ENCODE data around the gene SNX11. TPM values are rescaled to one million over a fixed set of nuclear protein-coding genes. Genes with fewer than 3 reads are reported as not detected.
A peak's percentile ranks its signal among the peaks of the same experiment; 100 is the strongest.
"Not testable (repeated sequence)": the region's sequence is repeated elsewhere in the genome, so short reads cannot be mapped to it uniquely, and the experiment has no call there.

SNX11 gene
- total RNA-seq = 11.4 TPM
- long read RNA-seq, transcript SNX11-201 (7 exons, 2,315 nt) = major isoform, 12 of 18 reads
- long read RNA-seq, partial matches to known transcripts = 2 of 18 reads
- long read RNA-seq, other reads (novel, unspliced or antisense) = 4 of 18 reads

GRCh38 chr17:48107137-48108055 lies at the start of gene SNX11:
Gene SNX11 (plus strand): TSS chr17:48107766. CDS start chr17:48112044, 4,278 bp downstream.
- intact Hi-C loops (cut with DNase I) = no loop called here

GRCh38 chr17:48058393-48059124 lies 49.0 kb upstream of the SNX11 start:
- intact Hi-C loops (cut with DNase I) = no loop called here
- no peak for DNase-seq (ENCODE audit: low spot score)

More at GRCh38 chr17:48107137-48108055, at the start of gene SNX11:
- peak; percentile 95 for DNase-seq (ENCODE audit: low spot score)

- DNase-seq (ENCODE audit: low spot score) = no peak
- intact Hi-C loops (cut with DNase I) = no loop called here
Observed at GRCh38 chr17:48059125-48059668, 48.4 kb upstream of the SNX11 start.

GRCh38 chr17:48060249-48060648 lies 47.3 kb upstream of the SNX11 start:
- intact Hi-C loops (cut with DNase I) = no loop called here
- DNase-seq (ENCODE audit: low spot score) = no peak

GRCh38 chr17:48062273-48062672 lies 45.3 kb upstream of the SNX11 start:
- no peak for DNase-seq (ENCODE audit: low spot score)
- intact Hi-C loops (cut with DNase I) = no loop called here

GRCh38 chr17:48064638-48065037 lies 42.9 kb upstream of the SNX11 start:
- intact Hi-C loops (cut with DNase I) = no loop called here
- DNase-seq (ENCODE audit: low spot score) = no peak

- no peak for DNase-seq (ENCODE audit: low spot score)
- intact Hi-C loops (cut with DNase I) = no loop called here
Observed at GRCh38 chr17:48066192-48066591, 41.4 kb upstream of the SNX11 start.

- intact Hi-C loops (cut with DNase I) = no loop called here
- no peak for DNase-seq (ENCODE audit: low spot score)
Observed at GRCh38 chr17:48066656-48067055, 40.9 kb upstream of the SNX11 start.

GRCh38 chr17:48067245-48067644 lies 40.3 kb upstream of the SNX11 start:
- no peak for DNase-seq (ENCODE audit: low spot score)
- intact Hi-C loops (cut with DNase I) = no loop called here

GRCh38 chr17:48067808-48068207 lies 39.8 kb upstream of the SNX11 start:
- DNase-seq (ENCODE audit: low spot score); intact Hi-C loops (cut with DNase I): not testable (repeated sequence)

GRCh38 chr17:48068491-48068961 lies 39.0 kb upstream of the SNX11 start:
- intact Hi-C loops (cut with DNase I) = no loop called here
- DNase-seq (ENCODE audit: low spot score) = no peak

GRCh38 chr17:48070195-48070594 lies 37.4 kb upstream of the SNX11 start:
- DNase-seq (ENCODE audit: low spot score) = no peak
- intact Hi-C loops (cut with DNase I) = no loop called here

GRCh38 chr17:48071654-48072053 lies 35.9 kb upstream of the SNX11 start:
- no peak for DNase-seq (ENCODE audit: low spot score)
- intact Hi-C loops (cut with DNase I) = no loop called here

- DNase-seq (ENCODE audit: low spot score); intact Hi-C loops (cut with DNase I): not testable (repeated sequence)
Observed at GRCh38 chr17:48072811-48073210, 34.8 kb upstream of the SNX11 start.

- not testable (repeated sequence) for DNase-seq (ENCODE audit: low spot score)
- intact Hi-C loops (cut with DNase I) = loop anchor here (1.0 kb wide), 1 partner anchor 47 kb away; no protein-coding TSS in a partner anchor
Observed at GRCh38 chr17:48073566-48074094, 33.9 kb upstream of the SNX11 start.

- intact Hi-C loops (cut with DNase I) = loop anchor here (1.0 to 5.0 kb wide), 2 partner anchors 48 to 58 kb away; no protein-coding TSS in a partner anchor
- DNase-seq (ENCODE audit: low spot score) = no peak
Observed at GRCh38 chr17:48074322-48075081, 33.1 kb upstream of the SNX11 start.

- intact Hi-C loops (cut with DNase I) = loop anchor here (5.0 kb wide), 1 partner anchor 55 kb away; no protein-coding TSS in a partner anchor
- DNase-seq (ENCODE audit: low spot score) = not testable (repeated sequence)
Observed at GRCh38 chr17:48077152-48077551, 30.4 kb upstream of the SNX11 start.

GRCh38 chr17:48081858-48082257 lies 25.7 kb upstream of the SNX11 start:
- intact Hi-C loops (cut with DNase I) = no loop called here
- DNase-seq (ENCODE audit: low spot score) = no peak

GRCh38 chr17:48084932-48085331 lies 22.6 kb upstream of the SNX11 start:
- intact Hi-C loops (cut with DNase I) = no loop called here
- DNase-seq (ENCODE audit: low spot score) = no peak
